Activated naive CD4-positive, alpha-beta T cell treated with anti-CD3 and anti-CD28 coated beads, Interleukin-2, amount 50 U/mL, for 24 hours (primary cell): ENCODE results near the gene POU4F1.

ENCODE experiments used
- H3K27ac Mint-ChIP-seq: one replicate; pipeline ENCODE4 v1.8.0; 2021; ENCODE audit warnings: mild to moderate bottlenecking, mixed read lengths
- H3K27me3 Mint-ChIP-seq: one replicate; pipeline ENCODE4 v1.8.0; 2021; ENCODE audit warnings: mixed read lengths
- H3K36me3 Mint-ChIP-seq: one replicate; pipeline ENCODE4 v1.8.0; 2021; ENCODE audit warnings: mixed read lengths
- H3K4me1 Mint-ChIP-seq: one replicate; pipeline ENCODE4 v1.8.0; 2021; ENCODE audit warnings: mixed read lengths
- H3K4me3 Mint-ChIP-seq: one replicate; pipeline ENCODE4 v1.8.0; 2021; ENCODE audit warnings: mild to moderate bottlenecking, mixed read lengths
- H3K9me3 Mint-ChIP-seq: one replicate; pipeline ENCODE4 v1.8.0; 2021; ENCODE audit warnings: mixed read lengths

The POU4F1 gene

DNA sequence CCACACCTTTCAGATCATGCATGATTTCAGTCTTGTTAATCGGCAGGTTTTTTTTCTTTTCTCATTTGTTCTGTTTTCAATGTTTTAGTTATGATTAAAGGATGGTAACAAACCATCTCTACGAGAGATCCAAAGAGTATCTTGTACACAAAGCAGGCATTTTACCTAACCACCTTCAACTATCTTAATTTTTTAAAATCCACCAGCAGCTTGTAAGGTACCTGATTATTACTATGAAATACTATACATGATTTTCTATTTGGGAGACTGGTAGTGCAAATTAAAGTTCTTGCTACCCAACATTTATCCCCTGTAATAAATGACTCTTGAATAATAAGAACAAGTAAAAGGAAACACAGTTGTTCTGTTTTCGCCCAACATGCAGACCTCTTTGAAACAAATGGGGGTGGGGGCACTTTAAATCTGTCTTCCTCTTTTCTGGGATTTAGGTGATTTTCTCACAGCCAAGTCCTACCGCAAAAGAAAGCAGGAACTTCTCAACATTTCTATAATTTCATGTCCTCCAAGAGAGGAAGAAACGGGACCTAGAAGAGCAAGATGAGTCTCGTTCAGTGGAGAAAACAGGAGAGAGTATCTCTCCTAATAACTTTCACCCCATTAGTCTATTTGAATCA lies 3.6 kb downstream of the POU4F1 start:
- Mint-ChIP-seq H3K9me3 (peaks cover 12% of the 10 kb centered on the region), H3K36me3 (peaks cover 5% of the 10 kb centered on the region), H3K27ac (peak overlapping the region; percentile 35), H3K4me3 (peak overlapping the region; percentile 30), H3K27me3 (peaks cover 69% of the 10 kb centered on the region), H3K4me1 (peaks cover 22% of the 10 kb centered on the region)

DNA sequence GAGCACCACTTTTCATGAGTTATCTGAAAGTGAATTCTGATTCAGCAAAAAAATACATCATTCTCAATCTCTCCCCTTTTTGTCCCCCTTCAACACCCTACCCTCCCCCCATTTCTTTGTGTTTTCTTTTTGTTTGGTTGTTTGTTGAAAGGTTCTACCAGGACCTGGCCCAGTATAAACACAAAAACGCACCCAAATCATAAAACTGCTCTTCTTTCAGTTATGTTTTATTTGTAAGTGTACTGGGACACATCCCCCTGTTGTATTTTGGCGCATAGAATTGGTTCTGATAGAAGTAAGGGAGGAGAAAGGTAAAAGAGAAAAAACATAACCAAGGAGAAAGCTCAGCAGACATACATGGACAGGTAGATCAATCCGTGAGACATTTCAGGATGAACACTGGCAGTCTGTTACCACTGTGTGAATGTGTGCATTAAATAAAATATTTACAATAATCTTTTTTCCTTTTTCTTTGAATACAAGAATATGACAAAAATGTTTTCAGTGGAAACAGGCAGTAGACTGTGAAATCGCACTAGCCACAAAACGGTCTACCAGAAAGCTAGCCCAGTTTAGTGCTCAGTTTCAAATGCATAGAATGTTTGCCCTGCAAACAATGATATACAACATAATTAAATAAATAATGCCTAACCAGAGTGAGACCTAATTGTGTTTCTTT lies 4.2 kb downstream of the POU4F1 start:
- H3K4me3 Mint-ChIP-seq: no peak overlapping the region
- peaks cover 18% of the 10 kb centered on the region for H3K9me3 Mint-ChIP-seq
- peaks cover 19% of the 10 kb centered on the region for H3K4me1 Mint-ChIP-seq
- peaks cover 69% of the 10 kb centered on the region for H3K27me3 Mint-ChIP-seq
- peak overlapping the region; percentile 3 for H3K27ac Mint-ChIP-seq
- peaks cover 10% of the 10 kb centered on the region for H3K36me3 Mint-ChIP-seq

DNA sequence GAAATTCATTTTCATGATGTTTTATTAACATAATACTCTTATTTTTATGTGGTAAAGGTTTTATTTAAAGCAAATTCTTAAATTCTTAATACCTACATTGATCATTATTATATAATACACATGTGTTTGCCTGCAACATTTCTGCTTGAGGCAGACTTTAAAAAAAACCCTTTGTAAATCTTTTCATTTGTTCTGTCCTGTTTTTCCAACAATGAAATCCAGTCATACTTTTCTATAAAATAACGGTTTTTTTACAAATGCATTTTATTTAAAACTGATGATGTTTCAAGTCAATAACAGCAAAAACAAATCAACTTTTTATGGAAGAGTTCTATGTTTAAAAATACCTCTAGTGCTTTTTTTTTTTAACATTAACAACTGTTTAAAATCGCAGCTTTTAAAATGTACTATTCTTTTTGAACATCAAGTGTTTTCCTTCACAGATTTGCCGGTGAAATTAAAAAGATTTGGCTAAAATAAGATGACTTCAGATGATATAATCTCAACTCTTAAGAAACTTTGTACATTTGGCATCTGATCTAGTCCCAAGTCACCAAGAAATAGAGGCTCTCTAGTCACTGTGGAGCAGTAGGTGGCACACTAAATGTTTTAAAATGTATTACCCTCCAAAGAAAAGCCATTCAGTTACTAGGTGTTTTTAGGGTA lies 5.1 kb downstream of the POU4F1 start:
- Mint-ChIP-seq H3K27me3 (peaks cover 66% of the 10 kb centered on the region), H3K36me3 (peaks cover 12% of the 10 kb centered on the region), H3K4me3 (no peak overlapping the region), H3K27ac (no peak overlapping the region), H3K4me1 (peaks cover 15% of the 10 kb centered on the region), H3K9me3 (peaks cover 22% of the 10 kb centered on the region)

DNA sequence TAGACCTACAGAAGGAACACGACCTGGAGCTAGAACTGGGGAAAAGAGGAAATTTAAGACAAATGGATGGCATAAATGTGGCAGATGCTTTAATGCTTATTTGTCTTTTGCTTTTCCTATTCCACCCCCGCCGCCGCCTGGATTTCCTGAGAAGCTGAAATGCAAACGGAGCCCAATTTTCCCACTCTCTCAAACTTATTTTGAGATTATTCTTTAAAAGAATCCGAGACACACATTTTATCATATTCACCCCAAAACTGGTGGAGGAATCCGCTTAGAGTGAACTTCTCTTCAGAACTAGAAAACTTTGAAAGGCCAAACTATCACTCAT lies 5.8 kb downstream of the POU4F1 start:
- H3K4me3 Mint-ChIP-seq: no peak overlapping the region

DNA sequence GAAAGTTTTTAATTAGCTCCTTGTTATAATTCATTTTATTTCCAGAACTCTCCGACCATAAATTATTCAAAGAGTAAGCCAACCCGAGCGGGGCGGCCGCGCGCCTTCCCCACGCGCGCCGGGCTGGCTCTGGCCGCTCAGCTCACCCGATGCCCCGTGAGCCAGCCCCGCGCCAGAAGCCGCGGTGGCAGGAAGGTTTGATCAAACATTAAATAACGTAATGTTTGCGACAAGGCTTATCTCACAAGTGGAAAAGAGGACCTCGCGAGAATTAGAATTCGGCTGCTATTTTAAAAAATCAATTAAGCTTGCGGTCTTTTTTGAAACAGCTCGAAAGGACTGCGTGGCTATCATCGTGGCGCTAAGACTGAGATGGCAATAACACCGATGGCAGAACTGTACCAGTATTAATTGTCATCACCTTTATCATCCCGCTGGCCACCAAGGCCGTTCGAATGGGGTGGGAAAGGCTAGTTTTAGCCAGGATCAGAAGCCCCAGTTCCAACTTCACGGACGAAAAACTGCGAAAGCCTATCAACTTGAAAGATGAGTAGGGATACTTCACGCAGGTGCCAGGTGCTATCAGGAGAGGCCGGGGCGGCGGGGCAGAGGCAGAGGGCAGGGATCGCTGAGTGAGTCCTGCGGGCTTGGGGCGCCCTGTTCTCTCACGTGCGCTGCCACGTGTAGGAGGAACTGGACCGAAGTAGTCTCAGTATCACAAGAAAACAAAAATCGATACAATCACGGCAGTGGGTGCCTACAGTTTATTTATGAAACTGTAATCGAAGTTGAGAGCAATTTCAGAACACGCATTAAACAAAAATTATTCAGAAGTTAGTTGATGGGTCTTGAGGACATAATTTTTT lies 6.4 kb downstream of the POU4F1 start:
- H3K9me3 Mint-ChIP-seq: peaks cover 30% of the 10 kb centered on the region
- H3K4me1 Mint-ChIP-seq: peaks cover 7% of the 10 kb centered on the region
- H3K27me3 Mint-ChIP-seq: peaks cover 71% of the 10 kb centered on the region
- H3K27ac Mint-ChIP-seq: peak overlapping the region; percentile 62
- peaks cover 12% of the 10 kb centered on the region for H3K36me3 Mint-ChIP-seq
- H3K4me3 Mint-ChIP-seq: no peak overlapping the region

More for the DNA sequence above, 5.8 kb downstream of the POU4F1 start:
- H3K4me1 Mint-ChIP-seq: peaks cover 12% of the 10 kb centered on the region
- peak overlapping the region; percentile 62 for H3K27ac Mint-ChIP-seq
- H3K27me3 Mint-ChIP-seq: peaks cover 70% of the 10 kb centered on the region
- peaks cover 26% of the 10 kb centered on the region for H3K9me3 Mint-ChIP-seq
- H3K36me3 Mint-ChIP-seq: peaks cover 12% of the 10 kb centered on the region

DNA sequence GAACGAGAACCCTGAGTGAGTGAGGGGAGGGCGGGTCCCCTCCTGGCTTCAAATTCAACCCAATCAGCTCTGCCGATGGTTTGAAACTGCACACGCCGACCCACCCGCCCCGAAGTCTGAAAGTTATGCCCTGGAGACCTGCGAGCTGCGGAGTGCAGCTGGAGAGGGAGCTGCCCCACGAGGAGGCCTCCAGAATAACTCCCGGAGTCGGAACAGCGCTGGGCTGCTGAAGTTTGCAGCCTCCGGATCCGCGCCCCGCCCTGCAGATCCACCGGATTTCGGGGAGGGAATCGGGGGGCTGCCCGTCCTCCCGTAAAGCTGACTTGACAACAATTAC lies 7.0 kb downstream of the POU4F1 start:
- peaks cover 12% of the 10 kb centered on the region for H3K36me3 Mint-ChIP-seq
- peaks cover 74% of the 10 kb centered on the region for H3K27me3 Mint-ChIP-seq
- no peak overlapping the region for H3K4me3 Mint-ChIP-seq
- H3K27ac Mint-ChIP-seq: no peak overlapping the region
- H3K9me3 Mint-ChIP-seq: peaks cover 33% of the 10 kb centered on the region
- peaks cover 6% of the 10 kb centered on the region for H3K4me1 Mint-ChIP-seq

DNA sequence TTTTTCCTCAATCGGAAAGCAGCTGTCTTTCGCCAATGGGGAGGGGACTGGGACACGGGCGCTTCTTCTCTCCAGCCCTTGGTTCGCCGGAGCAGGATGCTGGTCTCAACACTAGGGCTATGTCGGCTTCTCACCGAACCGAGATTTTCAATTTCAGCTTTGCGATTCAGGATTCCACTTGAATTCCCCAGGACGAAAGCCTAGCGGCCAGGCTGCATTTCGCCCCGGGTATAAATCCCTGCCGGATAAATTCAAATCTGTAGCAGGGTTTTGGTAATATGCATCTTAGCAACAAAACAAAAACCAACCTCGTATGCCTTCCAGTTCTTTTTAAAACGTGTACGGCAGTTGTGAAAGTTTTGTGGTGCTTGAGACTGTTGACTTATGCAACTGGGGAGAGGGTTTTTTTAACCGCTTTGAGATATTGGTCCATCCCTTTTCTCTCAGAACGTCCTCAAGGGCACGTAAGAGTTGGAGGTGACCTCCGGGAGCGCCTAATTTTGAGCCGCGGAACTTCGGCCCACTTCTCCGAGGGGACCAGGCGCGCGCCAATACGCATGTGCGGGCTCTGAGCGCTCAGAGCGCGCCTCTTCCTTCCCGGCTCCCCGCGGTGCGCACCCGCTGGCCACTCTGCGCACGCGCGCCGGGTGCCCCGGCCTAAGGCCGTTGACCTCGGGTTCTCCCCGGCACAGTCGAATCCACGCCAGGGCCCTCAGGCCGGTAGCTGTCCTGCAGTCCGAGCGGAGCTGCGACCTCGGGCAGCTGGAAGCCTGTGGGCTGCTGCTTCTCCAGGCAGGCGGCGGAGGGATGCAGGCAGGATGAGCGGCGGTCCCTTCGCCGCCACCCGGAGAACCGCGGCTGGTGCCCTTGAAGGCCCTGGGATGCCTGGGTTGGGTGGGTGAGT lies 7.6 kb downstream of the POU4F1 start:
- Mint-ChIP-seq H3K4me1 (peaks cover 2% of the 10 kb centered on the region), H3K9me3 (peaks cover 33% of the 10 kb centered on the region), H3K27me3 (peaks cover 72% of the 10 kb centered on the region), H3K4me3 (peak overlapping the region; percentile 23), H3K36me3 (peaks cover 11% of the 10 kb centered on the region), H3K27ac (no peak overlapping the region)

DNA sequence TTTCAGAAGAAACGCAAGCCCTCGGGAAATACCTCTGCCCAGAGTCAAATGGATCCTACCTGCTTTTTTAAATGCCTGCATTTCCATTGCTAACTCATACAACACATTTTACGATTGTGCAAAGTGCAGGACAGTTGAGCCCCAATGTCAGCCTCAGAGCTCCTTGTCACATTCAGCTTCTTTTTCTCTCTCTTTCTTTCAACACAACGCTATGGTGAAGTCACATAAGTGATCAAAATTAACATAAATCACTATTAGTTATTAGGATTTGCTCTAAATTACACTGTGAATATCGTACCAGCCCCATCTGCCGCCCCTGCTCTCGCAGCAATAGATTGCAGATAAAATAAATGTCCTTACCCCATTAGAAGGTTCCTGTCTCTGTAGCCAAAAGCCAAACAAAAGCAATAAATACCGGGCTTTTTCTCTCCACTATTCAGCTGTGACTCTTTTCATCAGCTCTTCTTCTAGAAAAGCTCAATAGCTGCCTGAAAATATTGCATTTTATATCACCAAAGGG lies 8.8 kb downstream of the POU4F1 start:
- no peak overlapping the region for H3K4me3 Mint-ChIP-seq
- no peaks in the 10 kb centered on the region for H3K4me1 Mint-ChIP-seq
- H3K36me3 Mint-ChIP-seq: peaks cover 8% of the 10 kb centered on the region
- peaks cover 70% of the 10 kb centered on the region for H3K27me3 Mint-ChIP-seq
- H3K27ac Mint-ChIP-seq: no peak overlapping the region
- H3K9me3 Mint-ChIP-seq: peaks cover 38% of the 10 kb centered on the region

DNA sequence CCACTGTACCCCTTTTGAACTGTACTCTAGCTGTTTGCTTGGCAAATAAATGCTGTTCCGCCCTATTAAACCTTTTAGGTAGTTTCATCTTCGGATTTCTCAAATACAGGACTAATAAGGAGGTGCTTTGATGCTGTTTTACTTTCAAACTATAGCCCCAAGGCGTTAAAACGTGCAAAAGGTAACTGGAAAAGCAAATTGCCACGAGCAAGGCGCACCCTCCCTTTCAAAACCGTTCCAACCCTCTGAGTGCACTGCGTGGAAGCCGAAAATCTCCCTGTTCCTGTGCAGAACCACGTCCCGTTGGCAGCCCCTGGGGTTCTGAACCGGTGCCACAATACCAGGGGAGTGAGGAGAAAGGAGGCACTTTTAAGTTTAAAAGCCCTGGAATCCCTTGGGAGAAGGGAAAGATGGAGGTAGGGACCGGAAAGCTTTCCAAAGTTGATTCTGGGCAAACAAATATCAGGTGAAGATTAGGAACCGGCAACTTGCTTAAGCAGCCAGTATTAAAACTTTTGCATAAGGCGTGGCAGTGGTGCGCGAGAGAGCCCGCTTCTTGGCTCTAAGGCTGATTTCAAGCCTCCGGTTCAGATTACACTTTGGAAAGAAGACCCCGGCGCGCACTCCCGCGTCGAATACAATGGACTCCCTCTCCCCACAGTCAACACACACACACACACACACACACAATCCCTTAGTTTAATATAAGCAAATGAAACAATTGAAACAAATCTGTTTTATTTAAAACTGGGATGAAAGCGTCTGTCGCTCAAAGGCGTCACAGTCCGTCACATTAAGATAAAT lies 9.5 kb downstream of the POU4F1 start:
- peaks cover 37% of the 10 kb centered on the region for H3K9me3 Mint-ChIP-seq
- peak overlapping the region; percentile 46 for H3K27ac Mint-ChIP-seq
- no peak overlapping the region for H3K4me3 Mint-ChIP-seq
- H3K36me3 Mint-ChIP-seq: peaks cover 10% of the 10 kb centered on the region
- H3K4me1 Mint-ChIP-seq: no peaks in the 10 kb centered on the region
- H3K27me3 Mint-ChIP-seq: peaks cover 70% of the 10 kb centered on the region

DNA sequence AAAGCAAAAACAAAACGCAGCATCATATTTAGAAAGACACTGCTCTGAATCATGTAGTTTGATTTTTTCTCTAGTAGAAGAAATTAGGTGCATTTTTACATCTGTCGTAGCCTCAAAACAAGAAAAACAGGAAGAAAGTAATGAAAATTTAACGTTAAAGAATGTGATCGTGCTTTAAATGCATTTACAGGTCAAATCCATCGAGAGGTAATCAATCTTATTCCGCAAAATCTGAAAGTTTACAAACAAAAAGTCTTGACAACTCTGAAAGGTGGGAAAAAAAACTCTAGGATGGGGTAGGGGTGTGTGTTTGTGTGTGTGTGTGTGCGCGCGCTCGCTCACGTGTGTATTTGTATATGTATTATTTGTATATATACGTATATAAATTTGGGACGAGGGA lies 10.2 kb downstream of the POU4F1 start:
- peaks cover 41% of the 10 kb centered on the region for H3K9me3 Mint-ChIP-seq
- peaks cover 71% of the 10 kb centered on the region for H3K27me3 Mint-ChIP-seq
- H3K27ac Mint-ChIP-seq: no peak overlapping the region
- H3K4me1 Mint-ChIP-seq: no peaks in the 10 kb centered on the region
- H3K4me3 Mint-ChIP-seq: no peak overlapping the region
- H3K36me3 Mint-ChIP-seq: peaks cover 10% of the 10 kb centered on the region

DNA sequence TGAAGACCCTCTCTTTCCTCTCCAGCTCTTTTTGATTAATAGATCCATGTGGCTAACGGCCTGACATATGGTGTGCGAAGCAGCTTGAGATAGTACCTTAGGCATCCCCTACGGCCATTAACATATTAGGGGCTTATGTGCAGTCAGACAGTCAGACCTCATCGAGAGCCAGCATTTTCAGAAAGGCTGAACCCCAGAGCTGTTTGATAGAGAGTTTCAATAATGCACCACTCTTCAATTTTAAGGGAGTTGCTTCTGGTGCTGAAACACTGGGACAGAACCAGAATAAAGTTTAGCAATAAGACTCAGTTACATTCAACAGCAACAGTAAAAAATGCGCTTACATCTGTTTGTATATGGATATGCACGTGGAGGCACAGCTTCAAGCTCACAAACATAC lies 10.8 kb downstream of the POU4F1 start:
- peaks cover 47% of the 10 kb centered on the region for H3K9me3 Mint-ChIP-seq
- H3K27me3 Mint-ChIP-seq: peaks cover 73% of the 10 kb centered on the region
- no peak overlapping the region for H3K27ac Mint-ChIP-seq
- H3K4me1 Mint-ChIP-seq: peaks cover 2% of the 10 kb centered on the region
- H3K36me3 Mint-ChIP-seq: peaks cover 11% of the 10 kb centered on the region
- no peak overlapping the region for H3K4me3 Mint-ChIP-seq

DNA sequence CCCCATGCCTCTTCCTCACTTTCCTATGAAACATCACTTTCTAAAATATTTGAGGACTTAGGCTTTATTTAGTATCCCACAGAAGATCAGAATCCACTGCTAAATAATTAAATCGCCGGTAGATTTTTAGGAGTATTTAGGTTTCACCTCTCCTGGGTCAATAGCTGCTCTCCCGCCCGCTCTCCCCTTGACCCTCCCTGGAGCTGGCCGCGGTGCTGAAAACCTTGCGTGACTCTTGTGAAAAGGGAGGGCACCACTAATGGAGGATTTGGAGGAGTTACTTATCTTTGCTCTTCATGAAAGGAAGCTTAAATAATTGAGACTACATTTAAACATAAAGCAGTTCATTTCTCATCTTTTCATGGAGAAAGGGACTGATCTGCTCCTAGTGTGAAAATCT lies 14.1 kb downstream of the POU4F1 start:
- peaks cover 12% of the 10 kb centered on the region for H3K4me1 Mint-ChIP-seq
- no peak overlapping the region for H3K4me3 Mint-ChIP-seq
- H3K27me3 Mint-ChIP-seq: peaks cover 74% of the 10 kb centered on the region
- H3K27ac Mint-ChIP-seq: peak overlapping the region; percentile 79
- peaks cover 8% of the 10 kb centered on the region for H3K36me3 Mint-ChIP-seq
- peaks cover 50% of the 10 kb centered on the region for H3K9me3 Mint-ChIP-seq

DNA sequence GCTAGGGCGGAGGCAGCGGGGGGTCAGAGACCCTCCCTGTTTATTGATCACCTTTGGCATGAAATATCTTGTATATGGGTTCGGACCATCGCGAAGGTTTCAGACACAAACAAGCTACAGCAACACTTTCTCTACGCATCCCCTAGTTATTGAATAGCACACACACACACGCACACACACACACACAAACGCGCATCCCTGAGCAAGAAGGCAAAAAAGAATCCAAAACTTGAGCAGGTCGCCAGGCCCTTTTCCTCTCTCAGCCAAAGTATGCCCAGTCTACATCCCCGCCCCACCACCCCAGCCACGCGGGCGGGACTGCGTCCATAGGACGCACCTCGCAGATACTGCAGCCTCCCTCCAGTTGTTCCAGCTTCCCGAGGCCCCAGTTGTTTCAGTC lies 16.0 kb downstream of the POU4F1 start:
- Mint-ChIP-seq H3K4me1 (peaks cover 12% of the 10 kb centered on the region), H3K9me3 (peaks cover 40% of the 10 kb centered on the region), H3K27me3 (peaks cover 66% of the 10 kb centered on the region), H3K4me3 (no peak overlapping the region), H3K36me3 (peaks cover 5% of the 10 kb centered on the region), H3K27ac (no peak overlapping the region)

DNA sequence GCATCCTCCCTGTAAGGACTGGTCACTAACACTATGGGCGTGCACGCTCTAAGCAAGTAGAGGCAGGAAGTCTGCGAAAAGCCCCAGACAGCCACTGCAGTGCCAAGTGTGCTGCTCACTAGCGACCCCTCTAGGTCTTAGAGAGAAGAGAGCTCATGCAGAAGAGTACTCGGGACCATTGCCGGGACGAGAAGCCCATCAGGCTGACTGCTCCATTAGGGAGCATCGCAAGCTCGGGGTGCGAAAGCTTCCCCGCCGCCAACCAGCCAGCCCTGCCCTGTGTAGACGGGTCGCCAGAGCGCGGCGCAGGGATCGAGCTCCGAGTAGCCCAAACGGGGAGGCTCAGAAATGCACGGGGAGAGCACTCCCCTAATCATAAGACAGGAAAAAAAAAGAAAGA lies 16.6 kb downstream of the POU4F1 start:
- H3K36me3 Mint-ChIP-seq: peaks cover 5% of the 10 kb centered on the region
- no peak overlapping the region for H3K27ac Mint-ChIP-seq
- H3K9me3 Mint-ChIP-seq: peaks cover 34% of the 10 kb centered on the region
- peaks cover 12% of the 10 kb centered on the region for H3K4me1 Mint-ChIP-seq
- peaks cover 66% of the 10 kb centered on the region for H3K27me3 Mint-ChIP-seq
- no peak overlapping the region for H3K4me3 Mint-ChIP-seq
